ENCODE data around the gene CCDC149.

Gene CCDC149

DNA sequence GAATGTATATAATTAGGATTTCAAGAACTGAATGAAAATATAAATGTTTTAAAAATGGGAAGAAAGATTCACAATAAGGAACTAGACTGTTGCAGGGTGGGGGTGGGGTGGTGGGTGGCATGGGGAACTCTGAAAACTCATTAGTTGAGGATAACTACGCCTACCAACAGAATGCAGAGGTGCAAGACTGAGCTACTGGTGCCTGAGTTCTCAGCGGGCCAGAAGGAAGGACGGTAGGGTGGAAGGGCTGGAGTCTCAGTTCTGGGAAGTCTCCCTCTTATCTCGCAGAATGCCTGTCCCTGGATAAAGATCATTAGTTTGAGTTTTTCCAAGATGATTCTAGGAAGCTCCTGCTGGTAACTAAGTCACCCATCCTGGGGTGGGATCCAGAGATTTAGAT, 118.8 kb downstream of the CCDC149 start:
- no peak for TF ChIP-seq SIN3A (IDR thresholded peaks at IDR 0.05; ENCODE audit: borderline replicate concordance, insufficient read depth, low read length)
- TF ChIP-seq POLR2AphosphoS5 (IDR thresholded peaks at IDR 0.05; ENCODE audit: low read depth, low read length) = no peak
- TF ChIP-seq TAF1 (IDR thresholded peaks at IDR 0.05; ENCODE audit: borderline replicate concordance, insufficient read depth, low read length) = no peak
- TF ChIP-seq, protein P1, sequence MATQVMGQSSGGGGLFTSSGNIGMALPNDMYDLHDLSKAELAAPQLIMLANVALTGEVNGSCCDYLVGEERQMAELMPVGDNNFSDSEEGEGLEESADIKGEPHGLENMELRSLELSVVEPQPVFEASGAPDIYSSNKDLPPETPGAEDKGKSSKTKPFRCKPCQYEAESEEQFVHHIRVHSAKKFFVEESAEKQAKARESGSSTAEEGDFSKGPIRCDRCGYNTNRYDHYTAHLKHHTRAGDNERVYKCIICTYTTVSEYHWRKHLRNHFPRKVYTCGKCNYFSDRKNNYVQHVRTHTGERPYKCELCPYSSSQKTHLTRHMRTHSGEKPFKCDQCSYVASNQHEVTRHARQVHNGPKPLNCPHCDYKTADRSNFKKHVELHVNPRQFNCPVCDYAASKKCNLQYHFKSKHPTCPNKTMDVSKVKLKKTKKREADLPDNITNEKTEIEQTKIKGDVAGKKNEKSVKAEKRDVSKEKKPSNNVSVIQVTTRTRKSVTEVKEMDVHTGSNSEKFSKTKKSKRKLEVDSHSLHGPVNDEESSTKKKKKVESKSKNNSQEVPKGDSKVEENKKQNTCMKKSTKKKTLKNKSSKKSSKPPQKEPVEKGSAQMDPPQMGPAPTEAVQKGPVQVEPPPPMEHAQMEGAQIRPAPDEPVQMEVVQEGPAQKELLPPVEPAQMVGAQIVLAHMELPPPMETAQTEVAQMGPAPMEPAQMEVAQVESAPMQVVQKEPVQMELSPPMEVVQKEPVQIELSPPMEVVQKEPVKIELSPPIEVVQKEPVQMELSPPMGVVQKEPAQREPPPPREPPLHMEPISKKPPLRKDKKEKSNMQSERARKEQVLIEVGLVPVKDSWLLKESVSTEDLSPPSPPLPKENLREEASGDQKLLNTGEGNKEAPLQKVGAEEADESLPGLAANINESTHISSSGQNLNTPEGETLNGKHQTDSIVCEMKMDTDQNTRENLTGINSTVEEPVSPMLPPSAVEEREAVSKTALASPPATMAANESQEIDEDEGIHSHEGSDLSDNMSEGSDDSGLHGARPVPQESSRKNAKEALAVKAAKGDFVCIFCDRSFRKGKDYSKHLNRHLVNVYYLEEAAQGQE (IDR thresholded peaks at IDR 0.05; ENCODE audit: insufficient read depth in 1 of 2, low read depth in 2 of 2, low read length in 2 of 2) = no peak

DNA sequence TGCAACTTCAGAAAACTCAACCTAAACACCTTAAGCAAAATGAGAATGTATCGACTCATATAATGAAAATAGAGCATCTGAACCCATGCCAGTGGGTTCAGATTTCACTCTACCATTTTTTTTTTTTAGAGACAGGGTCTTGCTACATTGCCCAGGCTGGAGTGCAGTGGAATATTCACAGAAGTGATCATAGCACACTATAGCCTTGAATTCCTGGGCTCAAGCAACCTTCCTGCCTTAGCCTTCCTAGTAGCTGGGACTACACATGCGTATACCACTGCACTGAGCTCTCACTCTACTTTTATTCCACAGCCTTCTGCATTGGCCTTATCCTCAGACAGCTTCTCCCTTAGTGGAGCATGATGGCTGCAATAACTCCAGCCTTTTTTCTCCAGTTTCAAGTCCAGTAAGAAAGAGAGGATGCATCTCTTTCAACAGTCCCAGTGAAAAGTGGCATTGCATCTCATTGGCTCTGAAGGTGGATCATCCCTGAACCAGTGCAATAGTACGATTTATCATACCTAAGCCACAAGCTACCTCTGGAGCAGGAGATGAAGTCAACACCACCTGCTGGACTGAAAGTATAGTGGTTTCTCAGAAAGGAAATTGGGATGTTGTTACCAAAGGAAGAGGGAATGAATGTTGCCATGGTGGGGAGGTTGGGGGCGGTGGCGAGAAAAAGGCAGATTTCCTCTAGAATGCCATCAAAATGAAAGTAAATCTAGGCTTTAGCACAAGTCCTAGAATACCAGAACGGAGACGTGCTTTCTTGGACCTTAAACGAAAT, 119.4 kb downstream of the CCDC149 start:
- TF ChIP-seq, protein P1 (IDR thresholded peaks at IDR 0.05; ENCODE audit: insufficient read depth in 1 of 2, low read depth in 2 of 2, low read length in 2 of 2) = no peak
- TF ChIP-seq TAF1 (IDR thresholded peaks at IDR 0.05; ENCODE audit: borderline replicate concordance, insufficient read depth, low read length) (no peak), SIN3A (IDR thresholded peaks at IDR 0.05; ENCODE audit: borderline replicate concordance, insufficient read depth, low read length) (no peak)

- TF ChIP-seq, protein P1 (IDR thresholded peaks at IDR 0.05; ENCODE audit: insufficient read depth in 1 of 2, low read depth in 2 of 2, low read length in 2 of 2) = no peak
- TF ChIP-seq TAF1 (IDR thresholded peaks at IDR 0.05; ENCODE audit: borderline replicate concordance, insufficient read depth, low read length) (no peak), FOXP2 (optimal IDR thresholded peaks at IDR 0.05; ENCODE audit: borderline replicate concordance, extremely low read depth, extremely low read length, insufficient read depth) (no peak), POLR2AphosphoS5 (IDR thresholded peaks at IDR 0.05; ENCODE audit: low read depth, low read length) (no peak), SIN3A (IDR thresholded peaks at IDR 0.05; ENCODE audit: borderline replicate concordance, insufficient read depth, low read length) (no peak)
Measured at GRCh38 chr4:24792552-24792951, 120.3 kb downstream of the CCDC149 start.

DNA sequence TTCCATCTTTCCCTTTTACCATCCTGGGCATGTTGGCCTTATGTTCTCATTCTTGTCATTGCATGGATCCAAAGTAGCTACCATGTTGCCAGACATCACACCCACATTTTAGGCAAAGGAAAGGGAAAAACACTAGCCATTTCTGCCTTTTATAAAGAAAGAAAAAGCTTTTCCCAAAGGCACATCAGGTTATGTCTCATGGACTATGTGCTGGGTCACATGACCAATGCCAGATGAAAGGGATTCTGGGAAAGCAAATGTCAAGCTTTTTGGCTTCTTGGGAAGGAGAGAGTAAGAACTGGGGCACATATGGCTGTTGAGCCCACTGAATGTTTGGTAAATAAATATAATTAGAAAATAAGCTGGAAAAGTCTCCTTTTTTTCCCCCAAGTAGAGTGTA, 121.8 kb downstream of the CCDC149 start:
- TF ChIP-seq POLR2AphosphoS5 (IDR thresholded peaks at IDR 0.05; ENCODE audit: low read depth, low read length) = no peak
- no peak for TF ChIP-seq FOXP2 (optimal IDR thresholded peaks at IDR 0.05; ENCODE audit: borderline replicate concordance, extremely low read depth, extremely low read length, insufficient read depth)
- no peak for TF ChIP-seq TAF1 (IDR thresholded peaks at IDR 0.05; ENCODE audit: borderline replicate concordance, insufficient read depth, low read length)
- TF ChIP-seq, protein P1 (IDR thresholded peaks at IDR 0.05; ENCODE audit: insufficient read depth in 1 of 2, low read depth in 2 of 2, low read length in 2 of 2) = no peak

GRCh38 chr4:24783506-24783905, 129.3 kb downstream of the CCDC149 start:
- TF ChIP-seq, protein P1 (IDR thresholded peaks at IDR 0.05; ENCODE audit: insufficient read depth in 1 of 2, low read depth in 2 of 2, low read length in 2 of 2) = no peak
